ENCODE measurements around the gene KDM1A. TPM values are rescaled to one million over a fixed set of nuclear protein-coding genes. Genes with fewer than 3 reads are reported as not detected.

Gene KDM1A
- total RNA-seq, 2 experiments from 2014 or later: 38.3 to 42.4 TPM

DNA sequence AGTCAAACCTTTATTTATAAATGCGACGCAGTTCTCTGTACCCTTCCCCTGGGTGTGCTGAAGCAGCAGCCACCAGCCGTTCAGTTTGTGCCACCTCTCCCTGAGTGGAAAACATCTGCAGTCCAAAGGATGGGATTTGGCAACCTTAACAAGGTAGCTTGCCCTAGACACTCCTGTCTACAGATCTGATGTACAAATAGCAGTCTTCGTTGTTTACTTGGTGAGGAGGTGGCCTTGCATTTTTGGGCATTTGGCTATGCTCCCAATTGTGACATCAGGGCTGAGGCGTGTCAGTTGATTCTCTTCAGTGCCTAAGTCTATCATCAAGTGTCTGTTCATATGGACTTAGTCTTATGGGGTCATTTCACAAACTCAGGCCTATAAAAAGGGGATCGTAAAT, 59.8 kb downstream of the KDM1A start:
- Mint-ChIP-seq H3K4me1 (ENCODE audit: low read depth) (no peaks in the 10 kb centered on the region), H3K27ac (no peak overlapping the region), H3K36me3 (ENCODE audit: low read depth) (peaks cover 91% of the 10 kb centered on the region), H3K9me3 (no peaks in the 10 kb centered on the region), H3K4me3 (no peak overlapping the region), H3K27me3 (no peaks in the 10 kb centered on the region)
- H3K4me3 ChIP-seq (ENCODE audit: low read length): no peak overlapping the region
- peaks cover 70% of the 10 kb centered on the region for H3K36me3 ChIP-seq (ENCODE audit: insufficient read depth, low read length)
- DNase-seq (no peak), ATAC-seq (ENCODE audit: poor library complexity) (no peak)
- no peaks in the 10 kb centered on the region for H3K4me1 ChIP-seq (ENCODE audit: insufficient read depth, low read length)
- POLR2A ChIA-PET: interaction anchor here (0.6 kb wide), 1 partner anchor 101 kb away, joined by 4 read pairs; no protein-coding TSS in a partner anchor
- CTCF ChIA-PET: interaction anchor here (1.1 kb wide), 1 partner anchor 106 kb away, joined by 3 read pairs; no protein-coding TSS in a partner anchor
- TF ChIP-seq, protein P1, sequence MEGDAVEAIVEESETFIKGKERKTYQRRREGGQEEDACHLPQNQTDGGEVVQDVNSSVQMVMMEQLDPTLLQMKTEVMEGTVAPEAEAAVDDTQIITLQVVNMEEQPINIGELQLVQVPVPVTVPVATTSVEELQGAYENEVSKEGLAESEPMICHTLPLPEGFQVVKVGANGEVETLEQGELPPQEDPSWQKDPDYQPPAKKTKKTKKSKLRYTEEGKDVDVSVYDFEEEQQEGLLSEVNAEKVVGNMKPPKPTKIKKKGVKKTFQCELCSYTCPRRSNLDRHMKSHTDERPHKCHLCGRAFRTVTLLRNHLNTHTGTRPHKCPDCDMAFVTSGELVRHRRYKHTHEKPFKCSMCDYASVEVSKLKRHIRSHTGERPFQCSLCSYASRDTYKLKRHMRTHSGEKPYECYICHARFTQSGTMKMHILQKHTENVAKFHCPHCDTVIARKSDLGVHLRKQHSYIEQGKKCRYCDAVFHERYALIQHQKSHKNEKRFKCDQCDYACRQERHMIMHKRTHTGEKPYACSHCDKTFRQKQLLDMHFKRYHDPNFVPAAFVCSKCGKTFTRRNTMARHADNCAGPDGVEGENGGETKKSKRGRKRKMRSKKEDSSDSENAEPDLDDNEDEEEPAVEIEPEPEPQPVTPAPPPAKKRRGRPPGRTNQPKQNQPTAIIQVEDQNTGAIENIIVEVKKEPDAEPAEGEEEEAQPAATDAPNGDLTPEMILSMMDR (IDR thresholded peaks at IDR 0.05): no peak
- H3K9me3 ChIP-seq (ENCODE audit: control insufficient read depth in 1 of 2, insufficient read depth in 1 of 2, low read length in 2 of 2): no peaks in the 10 kb centered on the region
- no peaks in the 10 kb centered on the region for H3K27me3 ChIP-seq (ENCODE audit: control insufficient read depth in 1 of 2, insufficient read depth in 2 of 2, low read length in 2 of 2)
- H3K27ac ChIP-seq (ENCODE audit: low read depth in 1 of 2, low read length in 2 of 2): no peak overlapping the region
- intact Hi-C loops (cut with DNase I, micrococcal nuclease): no loop called here

DNA sequence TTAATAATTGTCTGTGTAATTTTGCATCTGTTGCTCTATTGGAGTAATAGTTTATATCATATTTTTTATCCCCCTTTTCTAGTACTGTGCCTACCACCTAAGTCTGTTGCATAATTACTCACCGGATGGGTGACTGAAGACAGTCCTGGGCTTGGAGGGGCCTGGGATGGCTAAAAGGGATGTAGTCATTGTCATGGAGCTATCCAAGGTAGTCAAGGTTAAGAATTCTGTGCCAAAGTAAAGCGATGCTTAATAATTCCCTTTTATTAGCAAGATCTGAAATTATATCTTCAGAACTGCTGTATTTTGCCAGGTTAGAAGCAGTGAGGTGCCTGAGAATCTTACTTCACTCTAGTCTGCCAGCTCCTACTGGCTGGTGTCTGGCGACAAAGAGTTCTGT, 61.6 kb downstream of the KDM1A start:
- H3K27ac Mint-ChIP-seq: peak overlapping the region; percentile 51

DNA sequence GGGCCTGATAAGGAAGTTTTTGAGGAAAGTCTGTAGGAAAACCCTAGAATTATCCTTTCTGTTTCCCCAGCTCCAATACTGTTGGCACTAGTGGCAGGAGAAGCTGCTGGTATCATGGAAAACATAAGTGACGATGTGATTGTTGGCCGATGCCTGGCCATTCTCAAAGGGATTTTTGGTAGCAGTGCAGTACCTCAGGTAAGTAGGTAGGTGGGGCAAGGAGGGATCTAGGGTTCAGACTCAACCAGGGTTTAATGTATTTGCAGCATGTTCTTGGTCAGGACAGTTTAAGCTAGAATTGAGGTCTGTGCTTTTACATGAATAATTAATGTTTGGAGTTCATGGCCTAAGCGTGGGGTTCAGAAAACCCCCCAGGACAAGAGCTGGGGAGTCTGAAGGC, 62.1 kb downstream of the KDM1A start:
- Mint-ChIP-seq H3K9me3 (no peaks in the 10 kb centered on the region), H3K4me1 (ENCODE audit: low read depth) (no peaks in the 10 kb centered on the region), H3K27ac (peak overlapping the region; percentile 51), H3K27me3 (no peaks in the 10 kb centered on the region), H3K4me3 (no peak overlapping the region), H3K36me3 (ENCODE audit: low read depth) (peaks cover 96% of the 10 kb centered on the region)
- DNase-seq: no peak
- Histone ChIP-seq H3K27me3 (ENCODE audit: control insufficient read depth in 1 of 2, insufficient read depth in 2 of 2, low read length in 2 of 2) (no peaks in the 10 kb centered on the region), H3K27ac (ENCODE audit: low read depth in 1 of 2, low read length in 2 of 2) (no peak overlapping the region), H3K4me3 (ENCODE audit: low read length) (no peak overlapping the region), H3K9me3 (ENCODE audit: control insufficient read depth in 1 of 2, insufficient read depth in 1 of 2, low read length in 2 of 2) (no peaks in the 10 kb centered on the region), H3K36me3 (ENCODE audit: insufficient read depth, low read length) (peaks cover 84% of the 10 kb centered on the region), H3K4me1 (ENCODE audit: insufficient read depth, low read length) (no peaks in the 10 kb centered on the region)
- TF ChIP-seq, protein P1 (IDR thresholded peaks at IDR 0.05): no peak
- ChIA-PET CTCF (interaction anchor here (1.0 to 1.6 kb wide), 4 partner anchors 17 to 104 kb away, joined by 3 read pairs; no protein-coding TSS in a partner anchor), POLR2A (no interaction called here)
- intact Hi-C loops (cut with DNase I, micrococcal nuclease): no loop called here
- ATAC-seq (ENCODE audit: poor library complexity): peak; percentile 44

More for the DNA sequence above, 61.6 kb downstream of the KDM1A start:
- Histone ChIP-seq H3K9me3 (ENCODE audit: control insufficient read depth in 1 of 2, insufficient read depth in 1 of 2, low read length in 2 of 2) (no peaks in the 10 kb centered on the region), H3K27ac (ENCODE audit: low read depth in 1 of 2, low read length in 2 of 2) (no peak overlapping the region), H3K4me1 (ENCODE audit: insufficient read depth, low read length) (no peaks in the 10 kb centered on the region), H3K4me3 (ENCODE audit: low read length) (no peak overlapping the region), H3K36me3 (ENCODE audit: insufficient read depth, low read length) (peaks cover 84% of the 10 kb centered on the region), H3K27me3 (ENCODE audit: control insufficient read depth in 1 of 2, insufficient read depth in 2 of 2, low read length in 2 of 2) (no peaks in the 10 kb centered on the region)
- CTCF ChIA-PET: interaction anchor here (1.0 to 1.6 kb wide), 3 partner anchors 18 to 104 kb away, joined by 3 read pairs; no protein-coding TSS in a partner anchor
- POLR2A ChIA-PET: no interaction called here
- H3K4me3 Mint-ChIP-seq: no peak overlapping the region
- H3K27me3 Mint-ChIP-seq: no peaks in the 10 kb centered on the region
- TF ChIP-seq, protein P1 (IDR thresholded peaks at IDR 0.05): no peak
- DNase-seq: no peak
- intact Hi-C loops (cut with DNase I, micrococcal nuclease): no loop called here
- H3K36me3 Mint-ChIP-seq (ENCODE audit: low read depth): peaks cover 96% of the 10 kb centered on the region
- no peak for ATAC-seq (ENCODE audit: poor library complexity)
- H3K4me1 Mint-ChIP-seq (ENCODE audit: low read depth): no peaks in the 10 kb centered on the region
- H3K9me3 Mint-ChIP-seq: no peaks in the 10 kb centered on the region
